ENCODE data around the gene FRG2. TPM values are rescaled to one million over a fixed set of nuclear protein-coding genes. Genes with fewer than 3 reads are reported as not detected.
"Not testable (repeated sequence)": the region's sequence is repeated elsewhere in the genome, so short reads cannot be mapped to it uniquely, and the experiment has no call there.

Gene FRG2
- total RNA-seq (2021), result not detected in 2 replicates
- long read RNA-seq, result 0 reads

GRCh38 chr4:190027156-190027555 is at the start of gene FRG2:
Gene FRG2, minus strand, starts transcription at chr4:190027256. Its CDS starts 52 bp downstream, at chr4:190027204.
- not testable (repeated sequence) for H4K20me1 ChIP-seq (ENCODE audit: control insufficient read depth, insufficient read depth, insufficient read length); H3K79me2 ChIP-seq (ENCODE audit: insufficient read depth, low read length); H3K27me3 ChIP-seq (ENCODE audit: insufficient read depth, low read length); H2BK120ac ChIP-seq (ENCODE audit: low read depth, low read length, poor library complexity, severe bottlenecking); H3K9me3 Mint-ChIP-seq; H3K23me2 ChIP-seq (ENCODE audit: insufficient read length, low read depth, low read length, poor library complexity, severe bottlenecking); H3K18ac ChIP-seq (ENCODE audit: insufficient read length, low read depth, low read length); H2BK5ac ChIP-seq (ENCODE audit: insufficient read length, low read length); H3K14ac ChIP-seq (ENCODE audit: insufficient read depth, low read length); H2AK5ac ChIP-seq (ENCODE audit: insufficient read length, low read length); H3K9me3 ChIP-seq (ENCODE audit: control insufficient read depth, low read depth, low read length); H3T11ph ChIP-seq (ENCODE audit: low read length); H2AFZ ChIP-seq (ENCODE audit: low read length); H3K4me3 Mint-ChIP-seq; H4K91ac ChIP-seq (ENCODE audit: insufficient read length, low read depth, low read length); H3K4me1 Mint-ChIP-seq; H4K5ac ChIP-seq (ENCODE audit: insufficient read length, low read depth, low read length); H2BK20ac ChIP-seq (ENCODE audit: low read depth, low read length, poor library complexity, severe bottlenecking); H3K4ac ChIP-seq (ENCODE audit: low read depth, low read length); DNase-seq; H3K27me3 Mint-ChIP-seq (ENCODE audit: low read depth); H3K9ac ChIP-seq (ENCODE audit: extremely low read depth, insufficient read length, low read length); H3K23ac ChIP-seq (ENCODE audit: insufficient read length, low read depth, low read length); H3K27ac Mint-ChIP-seq; H3K27ac ChIP-seq (ENCODE audit: insufficient read length, low read depth, low read length); H3K36me3 Mint-ChIP-seq (ENCODE audit: insufficient read depth in 1 of 3, low read depth in 3 of 3); H2BK12ac ChIP-seq (ENCODE audit: insufficient read length, low read depth, low read length); H3K56ac ChIP-seq (ENCODE audit: insufficient read length, low read depth, low read length); H2BK15ac ChIP-seq (ENCODE audit: low read depth, low read length); H4K8ac ChIP-seq (replicated peaks; ENCODE audit: insufficient read length, low read depth, low read length); H3K4me2 ChIP-seq (ENCODE audit: insufficient read depth, insufficient read length, low read length); H3K79me1 ChIP-seq (ENCODE audit: insufficient read depth, low read depth, low read length, poor library complexity, severe bottlenecking); H3K4me1 ChIP-seq (ENCODE audit: insufficient read depth, low read length)
- no CpG with 5 or more reads among the region's 10 CpGs for WGBS (ENCODE audit: extremely low coverage, insufficient read length, low lambda C conversion rate)

DNA sequence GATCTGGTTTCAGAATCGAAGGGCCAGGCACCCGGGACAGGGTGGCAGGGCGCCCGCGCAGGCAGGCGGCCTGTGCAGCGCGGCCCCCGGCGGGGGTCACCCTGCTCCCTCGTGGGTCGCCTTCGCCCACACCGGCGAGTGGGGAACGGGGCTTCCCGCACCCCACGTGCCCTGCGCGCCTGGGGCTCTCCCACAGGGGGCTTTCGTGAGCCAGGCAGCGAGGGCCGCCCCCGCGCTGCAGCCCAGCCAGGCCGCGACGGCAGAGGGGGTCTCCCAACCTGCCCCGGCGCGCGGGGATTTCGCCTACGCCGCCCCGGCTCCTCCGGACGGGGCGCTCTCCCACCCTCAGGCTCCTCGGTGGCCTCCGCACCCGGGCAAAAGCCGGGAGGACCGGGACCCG is 41.3 kb upstream of the FRG2 start:
- not testable (repeated sequence) for H3K9me3 ChIP-seq (ENCODE audit: control insufficient read depth, low read depth, low read length); H3K18ac ChIP-seq (ENCODE audit: insufficient read length, low read depth, low read length); H3K23ac ChIP-seq (ENCODE audit: insufficient read length, low read depth, low read length); H3K4me3 Mint-ChIP-seq; H3K4me2 ChIP-seq (ENCODE audit: insufficient read depth, insufficient read length, low read length); H4K91ac ChIP-seq (ENCODE audit: insufficient read length, low read depth, low read length); H3K27me3 ChIP-seq (ENCODE audit: insufficient read depth, low read length); DNase-seq; H2BK20ac ChIP-seq (ENCODE audit: low read depth, low read length, poor library complexity, severe bottlenecking); H3K9ac ChIP-seq (ENCODE audit: extremely low read depth, insufficient read length, low read length); H4K5ac ChIP-seq (ENCODE audit: insufficient read length, low read depth, low read length); H2AFZ ChIP-seq (ENCODE audit: low read length); H3K4me1 ChIP-seq (ENCODE audit: insufficient read depth, low read length); H3K79me2 ChIP-seq (ENCODE audit: insufficient read depth, low read length); H2AK5ac ChIP-seq (ENCODE audit: insufficient read length, low read length); H2BK5ac ChIP-seq (ENCODE audit: insufficient read length, low read length); H3K27ac ChIP-seq (ENCODE audit: insufficient read length, low read depth, low read length); H3K36me3 Mint-ChIP-seq (ENCODE audit: insufficient read depth in 1 of 3, low read depth in 3 of 3); H4K8ac ChIP-seq (replicated peaks; ENCODE audit: insufficient read length, low read depth, low read length); H3K79me1 ChIP-seq (ENCODE audit: insufficient read depth, low read depth, low read length, poor library complexity, severe bottlenecking); H3K27me3 Mint-ChIP-seq (ENCODE audit: low read depth); H3K23me2 ChIP-seq (ENCODE audit: insufficient read length, low read depth, low read length, poor library complexity, severe bottlenecking); H3K4me1 Mint-ChIP-seq; H3K14ac ChIP-seq (ENCODE audit: insufficient read depth, low read length); H2BK120ac ChIP-seq (ENCODE audit: low read depth, low read length, poor library complexity, severe bottlenecking); H3K56ac ChIP-seq (ENCODE audit: insufficient read length, low read depth, low read length); H2BK12ac ChIP-seq (ENCODE audit: insufficient read length, low read depth, low read length); H3K27ac Mint-ChIP-seq; H3T11ph ChIP-seq (ENCODE audit: low read length); H4K20me1 ChIP-seq (ENCODE audit: control insufficient read depth, insufficient read depth, insufficient read length); H2BK15ac ChIP-seq (ENCODE audit: low read depth, low read length); H3K4ac ChIP-seq (ENCODE audit: low read depth, low read length)
- WGBS (ENCODE audit: extremely low coverage, insufficient read length, low lambda C conversion rate), result no CpG with 5 or more reads among the region's 45 CpGs
- H3K9me3 Mint-ChIP-seq, result peaks cover 10 to 14% of the 10 kb centered on the region in 2 experiments

All from H9 (cell line).